ENCODE results near the gene TRPV3.
A peak's percentile ranks its signal among the peaks of the same experiment; 100 is the strongest.

Gene TRPV3

GRCh38 chr17:3543453-3543852 lies 14.2 kb downstream of the TRPV3 start:
- no peak overlapping the region for H3K4me3 ChIP-seq (ENCODE audit: low read length)
- no peaks in the 10 kb centered on the region for H3K4me1 ChIP-seq (ENCODE audit: control insufficient read depth, insufficient read depth, low read length)
- H3K9ac ChIP-seq (ENCODE audit: low read depth, low read length): no peak overlapping the region
- H3K36me3 ChIP-seq (ENCODE audit: insufficient read depth, low read length): no peaks in the 10 kb centered on the region
- no peak overlapping the region for H3K4me2 ChIP-seq (ENCODE audit: low read length)
- no peaks in the 10 kb centered on the region for H3K9me3 ChIP-seq (replicated peaks; ENCODE audit: low read length)
- H3K27me3 ChIP-seq (ENCODE audit: control insufficient read depth, insufficient read depth, low read length): peaks cover 10% of the 10 kb centered on the region

GRCh38 chr17:3542410-3543088 lies 15.1 kb downstream of the TRPV3 start:
- H3K4me1 ChIP-seq (ENCODE audit: control insufficient read depth, insufficient read depth, low read length): no peaks in the 10 kb centered on the region
- H3K9ac ChIP-seq (ENCODE audit: low read depth, low read length): no peak overlapping the region
- no peaks in the 10 kb centered on the region for H3K36me3 ChIP-seq (ENCODE audit: insufficient read depth, low read length)
- no peaks in the 10 kb centered on the region for H3K9me3 ChIP-seq (replicated peaks; ENCODE audit: low read length)
- H3K27me3 ChIP-seq (ENCODE audit: control insufficient read depth, insufficient read depth, low read length): peaks cover 10% of the 10 kb centered on the region
- H3K4me3 ChIP-seq (ENCODE audit: low read length): no peak overlapping the region
- H3K4me2 ChIP-seq (ENCODE audit: low read length): no peak overlapping the region

GRCh38 chr17:3539881-3540540 lies 17.6 kb downstream of the TRPV3 start:
- Histone ChIP-seq H3K9me3 (replicated peaks; ENCODE audit: low read length) (no peaks in the 10 kb centered on the region), H3K4me2 (ENCODE audit: low read length) (no peak overlapping the region), H3K4me3 (ENCODE audit: low read length) (no peak overlapping the region), H3K36me3 (ENCODE audit: insufficient read depth, low read length) (no peaks in the 10 kb centered on the region), H3K27me3 (ENCODE audit: control insufficient read depth, insufficient read depth, low read length) (peaks cover 10% of the 10 kb centered on the region), H3K9ac (ENCODE audit: low read depth, low read length) (no peak overlapping the region), H3K4me1 (ENCODE audit: control insufficient read depth, insufficient read depth, low read length) (peaks cover 5% of the 10 kb centered on the region)

- no peaks in the 10 kb centered on the region for H3K36me3 ChIP-seq (ENCODE audit: insufficient read depth, low read length)
- no peak overlapping the region for H3K4me2 ChIP-seq (ENCODE audit: low read length)
- peaks cover 4% of the 10 kb centered on the region for H3K27me3 ChIP-seq (ENCODE audit: control insufficient read depth, insufficient read depth, low read length)
- no peak overlapping the region for H3K4me3 ChIP-seq (ENCODE audit: low read length)
- H3K9me3 ChIP-seq (replicated peaks; ENCODE audit: low read length): no peaks in the 10 kb centered on the region
- peaks cover 5% of the 10 kb centered on the region for H3K4me1 ChIP-seq (ENCODE audit: control insufficient read depth, insufficient read depth, low read length)
- H3K9ac ChIP-seq (ENCODE audit: low read depth, low read length): no peak overlapping the region
Observed at GRCh38 chr17:3536716-3537115, 20.9 kb downstream of the TRPV3 start.

- peaks cover 7% of the 10 kb centered on the region for H3K27me3 ChIP-seq (ENCODE audit: control insufficient read depth, insufficient read depth, low read length)
- H3K4me2 ChIP-seq (ENCODE audit: low read length): peak overlapping the region; percentile 95
- H3K4me3 ChIP-seq (ENCODE audit: low read length): peak overlapping the region; percentile 72
- H3K4me1 ChIP-seq (ENCODE audit: control insufficient read depth, insufficient read depth, low read length): peaks cover 5% of the 10 kb centered on the region
- H3K9ac ChIP-seq (ENCODE audit: low read depth, low read length): peak overlapping the region; percentile 80
- H3K9me3 ChIP-seq (replicated peaks; ENCODE audit: low read length): no peaks in the 10 kb centered on the region
- no peaks in the 10 kb centered on the region for H3K36me3 ChIP-seq (ENCODE audit: insufficient read depth, low read length)
Observed at GRCh38 chr17:3535253-3535995, 22.2 kb downstream of the TRPV3 start.

- H3K4me3 ChIP-seq (ENCODE audit: low read length): no peak overlapping the region
- no peaks in the 10 kb centered on the region for H3K9me3 ChIP-seq (replicated peaks; ENCODE audit: low read length)
- peaks cover 5% of the 10 kb centered on the region for H3K4me1 ChIP-seq (ENCODE audit: control insufficient read depth, insufficient read depth, low read length)
- peaks cover 7% of the 10 kb centered on the region for H3K27me3 ChIP-seq (ENCODE audit: control insufficient read depth, insufficient read depth, low read length)
- H3K9ac ChIP-seq (ENCODE audit: low read depth, low read length): no peak overlapping the region
- H3K36me3 ChIP-seq (ENCODE audit: insufficient read depth, low read length): no peaks in the 10 kb centered on the region
- H3K4me2 ChIP-seq (ENCODE audit: low read length): peak overlapping the region; percentile 26
Observed at GRCh38 chr17:3534881-3535252, 22.7 kb downstream of the TRPV3 start.

- no peak overlapping the region for H3K4me3 ChIP-seq (ENCODE audit: low read length)
- peaks cover 5% of the 10 kb centered on the region for H3K4me1 ChIP-seq (ENCODE audit: control insufficient read depth, insufficient read depth, low read length)
- H3K9ac ChIP-seq (ENCODE audit: low read depth, low read length): no peak overlapping the region
- peaks cover 7% of the 10 kb centered on the region for H3K27me3 ChIP-seq (ENCODE audit: control insufficient read depth, insufficient read depth, low read length)
- H3K9me3 ChIP-seq (replicated peaks; ENCODE audit: low read length): no peaks in the 10 kb centered on the region
- no peak overlapping the region for H3K4me2 ChIP-seq (ENCODE audit: low read length)
- H3K36me3 ChIP-seq (ENCODE audit: insufficient read depth, low read length): no peaks in the 10 kb centered on the region
Observed at GRCh38 chr17:3533752-3534151, 23.9 kb downstream of the TRPV3 start.

GRCh38 chr17:3532859-3533142 lies 24.8 kb downstream of the TRPV3 start:
- H3K36me3 ChIP-seq (ENCODE audit: insufficient read depth, low read length): no peaks in the 10 kb centered on the region
- H3K4me3 ChIP-seq (ENCODE audit: low read length): no peak overlapping the region
- H3K4me1 ChIP-seq (ENCODE audit: control insufficient read depth, insufficient read depth, low read length): peaks cover 5% of the 10 kb centered on the region
- H3K9me3 ChIP-seq (replicated peaks; ENCODE audit: low read length): no peaks in the 10 kb centered on the region
- H3K4me2 ChIP-seq (ENCODE audit: low read length): no peak overlapping the region
- H3K27me3 ChIP-seq (ENCODE audit: control insufficient read depth, insufficient read depth, low read length): peaks cover 7% of the 10 kb centered on the region
- no peak overlapping the region for H3K9ac ChIP-seq (ENCODE audit: low read depth, low read length)

GRCh38 chr17:3532106-3532858 lies 25.3 kb downstream of the TRPV3 start:
- H3K9me3 ChIP-seq (replicated peaks; ENCODE audit: low read length): no peaks in the 10 kb centered on the region
- H3K27me3 ChIP-seq (ENCODE audit: control insufficient read depth, insufficient read depth, low read length): peaks cover 7% of the 10 kb centered on the region
- no peak overlapping the region for H3K4me3 ChIP-seq (ENCODE audit: low read length)
- peaks cover 5% of the 10 kb centered on the region for H3K4me1 ChIP-seq (ENCODE audit: control insufficient read depth, insufficient read depth, low read length)
- no peak overlapping the region for H3K9ac ChIP-seq (ENCODE audit: low read depth, low read length)
- H3K36me3 ChIP-seq (ENCODE audit: insufficient read depth, low read length): no peaks in the 10 kb centered on the region
- no peak overlapping the region for H3K4me2 ChIP-seq (ENCODE audit: low read length)

GRCh38 chr17:3531266-3532101 lies 26.1 kb downstream of the TRPV3 start:
- H3K4me1 ChIP-seq (ENCODE audit: control insufficient read depth, insufficient read depth, low read length): peaks cover 5% of the 10 kb centered on the region
- H3K36me3 ChIP-seq (ENCODE audit: insufficient read depth, low read length): no peaks in the 10 kb centered on the region
- H3K9ac ChIP-seq (ENCODE audit: low read depth, low read length): no peak overlapping the region
- H3K27me3 ChIP-seq (ENCODE audit: control insufficient read depth, insufficient read depth, low read length): peaks cover 7% of the 10 kb centered on the region
- no peak overlapping the region for H3K4me2 ChIP-seq (ENCODE audit: low read length)
- no peak overlapping the region for H3K4me3 ChIP-seq (ENCODE audit: low read length)
- H3K9me3 ChIP-seq (replicated peaks; ENCODE audit: low read length): no peaks in the 10 kb centered on the region

Data from skeletal muscle satellite cell (primary cell).